UCSD-AML1 (cell line): ENCODE data around the gene TEKTIP1.
A peak's percentile ranks its signal among the peaks of the same experiment; 100 is the strongest.
"Not testable (repeated sequence)": the region's sequence is repeated elsewhere in the genome, so short reads cannot be mapped to it uniquely, and the experiment has no call there.

Source experiments
- DNase-seq: peaks from one replicate; lab custom pipeline; 2025; ENCODE audit not compliant: unreplicated experiment; lab: John Stamatoyannopoulos, UW

TEKTIP1 gene

DNA sequence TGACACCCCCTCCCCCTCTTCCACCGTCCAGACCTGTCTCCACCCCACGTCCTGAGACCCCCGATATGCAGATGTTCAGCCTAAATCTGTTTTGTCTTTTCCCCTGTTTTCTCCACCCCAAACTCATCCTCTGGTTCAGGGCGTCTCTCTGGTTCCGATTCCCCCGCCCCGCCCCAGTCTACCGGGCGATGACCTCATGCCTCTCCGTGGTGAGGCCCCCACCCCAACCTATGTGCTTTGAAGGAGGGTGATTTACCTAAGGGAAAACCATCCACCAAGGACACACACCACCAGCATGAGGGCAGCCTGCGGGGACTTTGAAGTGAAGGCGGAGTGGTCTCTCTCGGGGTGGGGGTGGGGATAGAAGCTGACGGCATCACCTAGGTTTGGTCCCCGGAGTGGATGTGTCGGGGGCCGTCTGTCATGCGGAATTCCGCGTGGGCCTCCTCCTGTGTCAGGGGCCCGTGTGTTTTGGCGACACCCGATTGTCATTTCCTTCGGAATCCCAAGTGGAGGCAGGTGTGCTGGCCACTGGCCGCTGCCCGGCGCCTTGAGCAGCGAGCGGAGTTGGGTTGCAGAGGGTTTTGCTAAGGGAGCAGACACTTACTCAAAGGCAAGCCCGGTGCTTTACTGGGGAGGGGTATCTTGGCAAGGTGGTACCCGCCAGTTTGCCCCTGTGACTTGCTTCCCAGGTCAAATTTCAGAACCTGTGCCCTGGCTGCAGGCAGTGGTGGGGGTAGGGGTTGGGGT is 31.4 kb upstream of the TEKTIP1 start:
- DNase-seq = no peak

- not testable (repeated sequence) for DNase-seq
Observed at GRCh38 chr19:3508121-3508661, 30.8 kb upstream of the TEKTIP1 start.

- no peak for DNase-seq
Observed at GRCh38 chr19:3508771-3509535, 30.0 kb upstream of the TEKTIP1 start.

DNA sequence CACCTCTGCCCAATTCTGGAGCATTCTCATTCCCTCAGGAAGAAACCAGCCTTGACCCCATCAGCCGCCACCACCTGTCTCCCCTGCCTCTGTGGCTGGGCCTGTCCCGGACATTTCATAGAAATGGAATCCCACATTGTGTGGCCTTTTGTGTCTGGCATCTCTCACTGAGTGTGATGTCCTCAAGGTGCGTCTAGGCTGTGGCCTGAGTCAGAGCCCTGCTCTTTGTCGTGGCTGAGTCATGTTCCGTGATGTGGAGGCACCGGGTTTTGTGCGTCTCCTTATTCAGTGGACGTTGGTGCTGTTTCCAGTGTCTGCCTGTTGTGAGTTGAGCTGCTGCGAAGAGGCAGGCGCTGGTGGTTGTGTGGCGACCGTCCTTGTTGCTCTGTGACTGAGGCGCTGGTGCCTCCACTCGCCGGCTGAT is 29.4 kb upstream of the TEKTIP1 start:
- DNase-seq = no peak

DNA sequence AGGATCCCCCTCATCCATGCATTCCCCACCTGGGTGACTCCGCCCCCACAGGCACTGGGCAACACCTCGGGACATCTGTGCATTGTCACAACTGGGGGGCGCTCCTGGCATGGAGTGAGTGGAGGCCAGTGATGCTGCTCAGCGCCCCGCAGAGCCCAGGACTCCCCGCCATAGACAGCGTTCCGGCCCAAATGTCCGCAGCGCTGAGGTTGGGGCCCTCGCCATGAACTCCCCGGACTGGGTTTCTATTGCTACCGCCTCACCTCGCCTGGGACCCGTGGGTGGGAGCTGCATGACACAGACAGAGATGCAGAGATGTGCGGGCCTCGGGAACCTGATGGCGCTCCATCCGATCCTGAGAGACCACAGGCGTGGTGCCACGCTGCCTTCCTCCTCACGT is 28.2 kb upstream of the TEKTIP1 start:
- DNase-seq = no peak

DNA sequence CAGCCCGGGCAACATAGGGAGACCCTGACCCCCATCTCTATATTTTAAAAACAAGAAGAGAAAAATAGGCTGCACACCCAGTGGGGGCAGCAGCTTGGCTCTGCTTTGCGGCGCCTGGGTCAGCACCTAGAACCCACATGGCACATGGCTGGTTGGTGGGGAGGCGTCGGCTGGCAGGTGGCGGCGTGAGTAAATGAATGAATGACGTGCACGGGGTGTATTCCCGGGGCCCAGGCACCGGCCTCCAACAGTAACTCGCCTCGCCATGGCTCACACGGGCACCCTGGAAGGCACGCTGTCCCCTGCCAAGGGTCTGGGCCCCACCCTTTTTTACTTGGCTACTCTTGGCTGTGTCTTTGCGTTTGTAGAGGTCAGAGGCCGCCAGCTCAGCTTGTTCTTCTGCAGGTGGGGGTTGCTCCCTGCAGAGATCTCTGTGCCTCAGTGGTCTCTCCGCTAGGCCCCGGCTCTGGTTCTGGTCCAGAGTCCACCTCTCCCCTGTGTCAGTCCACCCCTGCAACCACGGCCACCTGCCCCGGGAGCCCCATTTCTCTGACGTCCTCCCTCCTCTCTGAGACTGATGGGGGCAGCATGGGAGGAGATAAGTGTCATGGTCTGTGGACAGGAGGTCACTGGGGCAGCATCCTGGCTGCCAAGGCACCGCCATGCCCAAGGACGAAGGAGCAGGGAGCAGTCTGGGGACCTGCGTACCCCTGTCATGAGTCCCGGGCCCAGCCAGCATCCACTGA is 27.3 kb upstream of the TEKTIP1 start:
- DNase-seq = no peak

DNA sequence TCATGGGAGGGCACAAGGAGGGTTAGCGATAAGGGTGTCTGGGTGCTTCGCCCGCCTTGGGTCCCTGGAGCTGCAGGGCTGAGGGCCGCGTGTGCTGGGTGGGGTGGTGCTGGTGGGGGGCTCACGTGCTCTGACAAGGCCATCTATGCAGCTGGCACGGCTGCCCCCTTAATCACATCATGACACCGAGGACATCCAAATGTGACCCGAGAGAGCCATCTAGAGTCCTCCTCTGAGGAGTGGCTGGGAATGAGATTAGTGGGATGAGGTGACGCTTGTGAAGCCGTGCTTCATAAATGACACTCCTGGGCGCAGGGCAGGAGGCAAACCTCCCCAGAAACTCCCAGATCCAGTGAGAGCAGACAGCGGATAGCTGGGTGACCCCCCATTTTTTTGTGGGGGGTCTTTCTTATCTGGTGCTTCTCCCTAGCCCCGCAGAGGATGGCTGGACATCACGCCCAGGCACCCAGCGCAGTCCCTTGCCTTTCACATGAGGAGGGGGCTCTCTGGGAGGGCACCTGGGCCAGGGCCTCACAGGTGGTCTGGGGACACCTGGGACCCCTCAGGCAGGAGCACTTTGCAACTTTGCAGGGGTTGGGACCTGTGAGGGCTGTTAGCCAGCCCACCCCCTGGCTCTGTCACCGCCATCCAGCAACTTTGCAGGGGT is 26.3 kb upstream of the TEKTIP1 start:
- DNase-seq = no peak

DNA sequence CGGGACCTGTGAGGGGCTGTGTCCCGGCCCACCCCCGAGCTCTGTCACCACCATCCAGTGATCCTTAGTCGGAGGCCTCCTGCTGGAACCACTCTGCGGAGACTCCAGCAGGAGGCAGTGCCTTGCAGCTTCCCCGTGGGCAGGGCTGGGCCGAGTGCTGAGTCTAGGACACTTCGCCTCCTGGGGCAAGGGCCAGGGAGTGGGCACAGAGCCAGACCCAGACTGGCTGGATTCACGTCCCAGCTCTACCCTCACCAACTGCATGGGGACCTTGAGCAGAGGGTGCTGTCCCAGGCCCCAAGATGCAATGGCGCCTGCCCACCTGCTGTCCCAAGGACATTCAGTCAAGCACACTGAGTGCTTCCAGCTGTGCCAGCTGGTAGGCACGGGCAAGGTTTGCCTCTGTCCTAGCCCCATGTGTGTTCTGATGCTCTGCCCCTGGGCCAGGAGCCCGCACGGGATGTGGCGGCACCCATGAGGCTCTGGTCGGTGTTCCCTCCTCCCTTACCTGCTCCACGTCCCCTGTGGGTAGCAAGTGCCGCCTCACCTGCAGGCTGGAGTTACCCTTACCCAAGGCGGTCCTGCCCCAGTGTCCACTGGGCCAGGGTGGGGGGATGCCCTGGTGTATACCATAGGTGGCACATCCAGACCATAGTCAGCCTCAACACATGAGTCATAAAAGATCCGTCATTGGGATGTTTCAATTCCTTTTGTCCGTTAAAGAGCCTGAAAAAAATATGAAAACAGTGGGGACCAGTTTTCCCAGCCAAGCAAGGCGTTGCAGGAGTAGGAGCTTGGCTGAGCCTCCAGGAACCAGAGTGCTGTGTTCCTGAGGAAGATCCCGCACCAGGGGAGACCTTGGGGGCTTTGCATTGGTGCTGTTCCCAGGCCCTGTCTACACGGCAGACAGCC is 25.5 kb upstream of the TEKTIP1 start:
- DNase-seq = no peak

GRCh38 chr19:3514930-3515329 is 24.0 kb upstream of the TEKTIP1 start:
- DNase-seq = no peak

DNA sequence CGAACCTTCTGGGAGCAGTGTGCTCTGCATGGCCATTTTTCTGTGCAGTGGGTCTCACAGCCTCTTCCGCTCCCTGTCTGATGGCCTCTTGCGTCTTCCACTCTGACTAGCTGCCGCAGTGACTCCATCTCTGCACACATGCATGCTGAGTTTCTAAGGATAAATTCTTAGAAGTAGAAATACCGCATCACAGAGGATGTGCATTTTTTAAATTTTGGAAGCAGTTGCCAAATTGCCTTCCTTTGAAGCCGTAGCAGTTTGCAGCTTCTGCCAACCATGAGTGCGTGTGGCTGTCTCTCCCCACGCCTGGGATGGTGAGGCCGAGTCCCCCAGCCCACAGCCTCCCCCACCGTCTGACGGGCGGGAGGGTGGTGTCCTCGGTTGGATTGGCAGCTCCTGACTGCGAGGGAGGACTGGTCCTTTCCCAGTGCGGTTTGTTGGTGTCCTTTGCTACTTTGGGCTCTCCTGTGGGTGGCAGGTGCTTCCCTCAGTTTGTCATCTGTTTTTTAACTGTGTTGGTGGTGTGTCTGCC is 23.0 kb upstream of the TEKTIP1 start:
- DNase-seq = no peak

DNA sequence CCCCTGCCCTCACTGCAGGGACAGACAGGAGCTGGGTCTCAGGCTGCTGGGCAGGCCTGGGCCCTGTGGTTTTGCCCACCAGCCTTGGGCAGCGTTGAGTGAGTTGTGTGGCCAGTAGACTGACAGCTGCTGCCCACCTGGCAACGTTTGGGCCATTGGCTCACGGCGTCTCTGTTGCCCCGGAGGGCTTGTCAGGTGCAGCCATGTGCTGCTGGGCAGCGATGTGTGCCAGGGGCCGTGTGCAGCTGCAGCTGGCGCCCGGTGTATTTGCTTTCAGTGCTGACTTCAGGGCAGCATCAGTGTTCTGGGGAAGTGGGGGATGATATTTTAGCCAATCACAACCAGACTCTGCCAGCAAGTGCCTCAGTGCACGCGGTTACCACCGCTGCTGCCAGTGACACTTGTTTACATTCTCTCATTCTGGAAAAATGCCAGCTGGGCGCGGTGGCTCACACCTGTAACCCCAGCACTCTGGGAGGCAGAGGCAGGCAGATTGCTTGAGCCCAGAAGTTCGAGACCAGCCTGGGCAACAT is 22.2 kb upstream of the TEKTIP1 start:
- no peak for DNase-seq

GRCh38 chr19:3517638-3518037 is 21.3 kb upstream of the TEKTIP1 start:
- DNase-seq = no peak

GRCh38 chr19:3518255-3518654 is 20.7 kb upstream of the TEKTIP1 start:
- no peak for DNase-seq

- DNase-seq = no peak
Observed at GRCh38 chr19:3518659-3519058, 20.3 kb upstream of the TEKTIP1 start.

- DNase-seq = no peak
Observed at GRCh38 chr19:3519126-3519525, 19.8 kb upstream of the TEKTIP1 start.

- peak; percentile 32 for DNase-seq
Observed at GRCh38 chr19:3520166-3521103, 18.5 kb upstream of the TEKTIP1 start.

DNA sequence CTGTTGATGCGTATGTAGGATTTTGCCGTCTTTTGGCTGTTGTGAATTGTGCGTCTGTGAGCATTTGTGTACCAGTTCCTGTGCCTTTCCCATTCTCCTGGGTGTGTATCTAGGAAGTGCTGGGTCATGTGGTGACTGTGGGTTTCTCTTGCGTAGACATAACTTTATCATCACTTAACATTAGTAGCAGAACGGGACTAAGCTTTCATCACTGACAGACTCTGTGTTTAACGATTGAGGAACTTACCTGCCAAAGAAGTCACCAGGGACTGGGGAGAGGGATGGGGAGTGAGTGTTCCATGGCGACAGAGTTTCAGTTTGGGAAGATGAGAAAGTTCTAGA is 17.9 kb upstream of the TEKTIP1 start:
- no peak for DNase-seq
